Activated CD4-positive, CD25-positive, alpha-beta regulatory T cell treated with anti-CD3 and anti-CD28 coated beads, Interleukin-2, amount 50 U/mL, for 72 hours (primary cell): ENCODE measurements around the gene CACNA1C.
"Not testable (repeated sequence)": the region's sequence is repeated elsewhere in the genome, so short reads cannot be mapped to it uniquely, and the experiment has no call there.

Experiments used
- DNase-seq: peaks from one replicate; pipeline ENCODE4 v3.0.0; 2021

Gene CACNA1C

DNA sequence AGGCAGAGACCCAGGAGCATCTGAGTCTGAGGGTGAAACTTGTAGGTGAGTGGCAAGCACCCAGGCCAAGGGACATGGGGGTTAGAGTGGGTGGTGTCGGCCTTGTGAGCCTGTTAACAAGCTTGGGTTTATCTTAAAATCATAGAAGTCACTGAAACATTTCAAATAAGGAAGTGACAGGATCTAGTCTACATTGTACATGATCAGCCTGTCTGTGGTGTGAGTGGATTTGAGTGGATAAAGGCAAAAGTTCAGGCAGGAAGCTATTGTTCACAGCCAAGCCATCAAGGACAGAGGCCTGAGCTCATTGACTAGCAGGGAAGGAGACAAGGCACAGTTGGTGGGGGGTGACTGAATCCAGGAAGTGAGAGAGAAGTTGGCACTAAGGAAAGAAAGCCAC is 682.6 kb downstream of the CACNA1C start:
- no peak for DNase-seq

DNA sequence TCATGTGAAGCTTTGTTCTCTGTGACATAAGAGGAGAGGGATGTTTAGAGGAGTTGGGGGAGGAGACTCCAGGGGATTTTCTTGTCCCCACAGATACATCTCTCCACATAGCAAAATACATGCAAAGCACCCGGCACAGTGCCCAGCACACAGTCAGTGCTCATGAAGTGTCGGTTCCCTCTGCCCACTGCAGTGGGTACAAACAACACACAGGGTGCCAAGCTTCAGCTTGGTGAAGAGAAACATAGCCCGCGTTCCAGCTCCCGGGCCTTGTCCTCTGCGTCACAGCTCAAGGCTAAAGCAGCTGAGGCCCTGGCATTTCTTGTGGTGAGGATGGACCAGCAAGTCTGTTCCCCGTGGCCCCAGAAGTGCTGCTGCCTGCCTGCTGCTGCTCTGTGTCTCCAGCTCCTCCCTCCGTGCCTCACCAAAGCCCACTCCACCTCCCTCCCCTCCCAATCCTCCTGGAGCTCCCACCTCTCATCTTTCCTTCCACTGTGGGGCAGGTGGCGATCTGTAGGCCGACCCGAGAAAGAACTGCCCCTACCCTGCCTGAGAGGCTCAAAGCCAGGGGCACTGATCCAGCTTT is 685.0 kb downstream of the CACNA1C start:
- no peak for DNase-seq

- no peak for DNase-seq
These were observed 686.3 kb downstream of the CACNA1C start for GRCh38 chr12:2739069-2739468.

DNA sequence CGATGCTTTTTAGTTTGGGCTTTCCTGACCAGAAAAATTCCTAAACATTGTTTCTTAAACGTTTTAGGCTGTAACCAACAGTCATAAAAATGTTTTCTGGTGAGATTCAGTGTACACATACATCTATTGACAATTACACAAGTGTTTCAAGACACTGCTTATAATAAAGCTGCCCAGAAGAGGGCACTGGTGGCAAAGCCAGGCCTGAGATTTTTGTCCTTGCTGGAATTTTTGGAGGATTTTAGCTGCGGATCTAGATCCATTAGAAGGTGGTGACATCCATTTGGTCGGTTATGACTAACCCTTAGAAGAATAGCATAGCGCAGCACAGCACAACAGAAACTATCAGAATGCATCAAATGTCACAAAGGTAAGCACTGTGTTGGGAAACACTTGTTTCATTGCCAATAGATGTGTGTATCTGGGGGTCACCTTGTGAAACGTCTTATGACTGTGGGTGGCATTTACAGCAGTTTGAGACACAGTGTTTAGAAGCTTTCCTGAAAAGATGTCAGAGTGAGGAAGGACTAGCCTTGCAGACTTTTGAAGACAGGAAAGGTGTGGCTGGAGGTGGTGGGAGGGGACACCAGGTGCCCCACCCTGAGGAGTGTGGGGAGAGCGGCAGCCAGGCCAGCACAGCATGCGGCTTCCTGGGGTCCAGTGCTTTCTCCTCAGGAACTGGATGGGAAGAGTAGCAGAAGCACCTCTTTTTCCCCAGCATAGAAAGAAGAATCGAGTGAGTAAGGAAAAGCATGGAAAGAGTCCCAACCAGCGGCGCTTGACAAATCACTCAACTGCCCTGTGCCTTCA is 687.2 kb downstream of the CACNA1C start:
- no peak for DNase-seq

GRCh38 chr12:2742037-2742436 is 689.2 kb downstream of the CACNA1C start:
- DNase-seq, result not testable (repeated sequence)

DNA sequence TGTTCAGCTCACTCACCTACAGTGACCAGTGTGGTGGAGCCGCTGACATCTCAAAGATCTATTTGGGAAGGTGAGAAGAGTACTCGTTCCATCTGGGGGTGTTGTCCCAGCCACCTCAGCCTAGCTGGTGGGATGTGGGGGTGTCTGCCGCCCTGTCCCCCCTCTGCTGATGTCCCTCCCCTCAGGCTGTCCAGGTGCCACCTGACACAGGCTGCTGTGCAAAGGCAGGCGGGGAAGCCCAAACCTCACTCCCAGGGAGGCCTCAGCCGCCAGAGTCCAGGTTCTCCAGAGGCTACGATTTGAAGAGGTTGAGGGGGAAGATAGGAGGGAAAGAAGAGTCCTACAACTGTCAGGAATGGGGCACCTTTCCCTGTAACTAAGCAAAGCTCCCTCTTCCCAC is 690.7 kb downstream of the CACNA1C start:
- DNase-seq, result no peak

- DNase-seq, result no peak
These were observed 692.9 kb downstream of the CACNA1C start for GRCh38 chr12:2745655-2746054.
